Hepatocyte (in vitro differentiated cells): ENCODE data around the gene AIP.

Experiments used
- EZH2 ChIP-seq: fragments of 200-600 bp; sonication (generic); IDR thresholded peaks from 2 replicates; pipeline ENCODE4 v1.6.1; 2016; ENCODE audit warnings: antibody characterized with exemption, mild to moderate bottlenecking, borderline replicate concordance
- TF ChIP-seq, protein P1 (sequence below): fragments of 200-600 bp; sonication (generic); IDR thresholded peaks from 2 replicates; pipeline ENCODE4 v1.5.1; 2016; ENCODE audit warnings: antibody characterized with exemption, mild to moderate bottlenecking; ENCODE audit not compliant: poor library complexity

DNA sequence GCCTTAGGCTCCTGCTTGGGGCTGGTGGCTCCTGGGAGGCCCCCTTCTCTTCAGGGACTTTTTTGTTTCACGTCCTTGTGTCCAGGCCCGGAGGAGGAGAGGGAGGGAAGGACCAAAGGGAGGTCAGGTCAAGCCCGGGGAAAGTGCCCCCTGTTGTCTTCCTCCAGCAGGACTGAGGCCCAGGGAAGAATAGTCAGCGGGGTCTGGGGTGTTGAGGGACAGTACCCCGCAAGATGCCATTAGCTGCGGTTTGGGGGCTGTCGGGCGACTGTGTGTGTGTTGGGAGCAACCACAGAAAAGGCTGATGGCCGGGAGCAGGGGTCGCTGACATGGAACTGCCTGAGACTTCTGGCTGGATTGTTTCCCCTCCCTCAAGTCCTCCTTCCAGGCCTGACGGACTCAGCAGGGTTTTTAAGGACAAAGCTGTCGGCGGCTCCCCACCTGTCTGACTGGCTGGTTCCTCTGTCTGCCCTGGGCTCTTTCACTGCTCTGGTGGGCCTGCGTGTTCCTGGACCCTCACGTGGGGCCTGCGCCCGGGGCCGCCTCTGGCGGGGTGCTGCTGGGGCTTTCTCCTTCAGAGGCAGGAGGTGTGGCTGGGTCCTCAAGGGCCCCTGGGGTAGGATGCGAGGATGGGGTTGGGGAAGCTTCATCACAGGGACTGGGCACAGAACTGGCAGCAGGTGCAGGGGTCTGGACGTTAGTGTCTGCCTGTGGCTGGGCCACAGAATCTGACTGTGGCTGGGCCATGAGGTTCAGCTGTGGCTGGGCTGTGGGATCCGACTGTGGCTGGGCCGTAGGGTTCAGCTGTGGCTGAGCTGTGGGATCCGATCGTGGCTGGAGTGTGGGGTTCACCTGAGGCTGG is 31.8 kb upstream of the AIP start:
- TF ChIP-seq, protein P1, sequence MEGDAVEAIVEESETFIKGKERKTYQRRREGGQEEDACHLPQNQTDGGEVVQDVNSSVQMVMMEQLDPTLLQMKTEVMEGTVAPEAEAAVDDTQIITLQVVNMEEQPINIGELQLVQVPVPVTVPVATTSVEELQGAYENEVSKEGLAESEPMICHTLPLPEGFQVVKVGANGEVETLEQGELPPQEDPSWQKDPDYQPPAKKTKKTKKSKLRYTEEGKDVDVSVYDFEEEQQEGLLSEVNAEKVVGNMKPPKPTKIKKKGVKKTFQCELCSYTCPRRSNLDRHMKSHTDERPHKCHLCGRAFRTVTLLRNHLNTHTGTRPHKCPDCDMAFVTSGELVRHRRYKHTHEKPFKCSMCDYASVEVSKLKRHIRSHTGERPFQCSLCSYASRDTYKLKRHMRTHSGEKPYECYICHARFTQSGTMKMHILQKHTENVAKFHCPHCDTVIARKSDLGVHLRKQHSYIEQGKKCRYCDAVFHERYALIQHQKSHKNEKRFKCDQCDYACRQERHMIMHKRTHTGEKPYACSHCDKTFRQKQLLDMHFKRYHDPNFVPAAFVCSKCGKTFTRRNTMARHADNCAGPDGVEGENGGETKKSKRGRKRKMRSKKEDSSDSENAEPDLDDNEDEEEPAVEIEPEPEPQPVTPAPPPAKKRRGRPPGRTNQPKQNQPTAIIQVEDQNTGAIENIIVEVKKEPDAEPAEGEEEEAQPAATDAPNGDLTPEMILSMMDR = no peak
- TF ChIP-seq EZH2 = no peak
